GM18517 (cell line): ENCODE measurements around the gene PIGB.
"Not testable (repeated sequence)": the region's sequence is repeated elsewhere in the genome, so short reads cannot be mapped to it uniquely, and the experiment has no call there.

Experiments
- ATAC-seq: cut with Tn5 transposase; IDR thresholded peaks from one replicate; pipeline ENCODE4 v1.9.1; 2021; ENCODE audit warnings: mild to moderate bottlenecking, moderate library complexity; ENCODE audit not compliant: unreplicated experiment

The PIGB gene

GRCh38 chr15:55372701-55373440 is 53.8 kb downstream of the PIGB start:
- ATAC-seq, result no peak

DNA sequence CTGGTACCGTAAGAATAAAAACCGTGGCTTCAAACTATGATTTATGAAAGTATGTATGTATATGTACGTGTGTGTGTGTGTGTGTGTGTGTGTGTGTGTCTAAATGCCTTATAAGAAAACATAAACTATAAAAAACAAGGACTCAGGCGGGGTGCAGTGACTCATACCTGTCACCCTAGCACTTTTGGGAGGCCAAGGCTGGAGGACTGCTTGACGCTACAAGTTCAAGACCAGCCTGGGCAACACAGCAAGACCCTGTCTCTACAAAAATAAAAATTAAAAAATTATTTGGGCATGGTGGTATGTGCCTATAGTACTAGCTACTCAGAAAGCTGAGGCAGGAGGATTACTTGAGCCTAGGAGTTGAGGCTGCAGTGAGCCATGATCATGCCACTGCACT is 60.1 kb downstream of the PIGB start:
- no peak for ATAC-seq

DNA sequence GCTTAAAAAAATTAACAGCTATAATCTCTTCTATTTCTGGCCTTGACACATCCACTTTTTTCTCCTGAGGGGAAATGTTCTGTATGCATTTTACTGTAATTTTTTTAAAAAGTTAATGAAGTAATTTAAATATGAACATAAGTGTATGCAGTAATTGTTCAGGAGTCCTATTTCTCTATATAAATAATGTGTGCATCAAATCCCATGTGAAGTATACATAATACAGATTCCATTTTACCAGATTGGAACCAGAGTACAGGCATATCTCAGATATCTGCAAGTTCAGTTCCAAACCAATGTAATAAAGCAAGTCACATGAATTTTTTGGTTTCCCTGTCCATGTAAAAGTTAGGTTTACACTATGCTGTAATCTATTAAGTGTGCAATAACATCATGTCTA is 62.6 kb downstream of the PIGB start:
- ATAC-seq, result no peak

- no peak for ATAC-seq
Measured at GRCh38 chr15:55383687-55384086, 64.7 kb downstream of the PIGB start.

GRCh38 chr15:55387027-55387426 is 68.0 kb downstream of the PIGB start:
- ATAC-seq, result no peak

DNA sequence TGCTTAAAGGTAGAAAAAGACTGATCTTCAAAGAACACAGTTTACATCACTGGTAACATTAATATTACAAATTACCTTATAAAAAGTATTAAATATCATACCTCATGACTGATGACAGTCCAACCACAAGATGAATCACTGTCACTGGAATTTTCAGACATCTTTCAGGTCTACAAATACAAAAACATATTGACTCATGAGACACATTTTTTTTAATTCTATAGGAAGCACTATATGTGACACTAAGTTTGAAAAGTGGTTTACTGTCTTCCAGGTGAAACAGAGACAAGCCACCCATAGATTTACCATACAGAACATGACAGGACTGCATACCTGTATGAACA is 70.2 kb downstream of the PIGB start:
- ATAC-seq, result no peak

DNA sequence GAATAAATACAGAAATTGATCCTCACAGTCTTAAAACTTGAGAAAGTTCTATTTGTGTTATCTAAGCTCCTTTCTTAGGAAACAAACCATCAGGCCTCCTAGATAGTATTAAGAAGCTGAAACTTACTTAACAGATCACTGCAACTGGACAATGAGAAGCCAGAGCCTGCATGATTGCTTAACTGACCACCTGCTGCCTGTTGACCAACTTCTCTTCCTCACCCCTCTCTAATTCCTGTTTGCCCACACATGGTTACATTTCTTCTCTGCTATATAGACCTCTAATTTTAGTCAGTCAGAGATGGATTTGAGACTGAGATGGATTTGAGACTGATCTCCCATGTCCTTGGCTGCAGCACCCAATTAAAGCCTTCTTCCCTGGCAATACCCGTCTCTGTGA is 75.7 kb downstream of the PIGB start:
- no peak for ATAC-seq

GRCh38 chr15:55398243-55398642 is 79.2 kb downstream of the PIGB start:
- ATAC-seq, result no peak

- not testable (repeated sequence) for ATAC-seq
Measured at GRCh38 chr15:55400050-55400449, 81.0 kb downstream of the PIGB start.

DNA sequence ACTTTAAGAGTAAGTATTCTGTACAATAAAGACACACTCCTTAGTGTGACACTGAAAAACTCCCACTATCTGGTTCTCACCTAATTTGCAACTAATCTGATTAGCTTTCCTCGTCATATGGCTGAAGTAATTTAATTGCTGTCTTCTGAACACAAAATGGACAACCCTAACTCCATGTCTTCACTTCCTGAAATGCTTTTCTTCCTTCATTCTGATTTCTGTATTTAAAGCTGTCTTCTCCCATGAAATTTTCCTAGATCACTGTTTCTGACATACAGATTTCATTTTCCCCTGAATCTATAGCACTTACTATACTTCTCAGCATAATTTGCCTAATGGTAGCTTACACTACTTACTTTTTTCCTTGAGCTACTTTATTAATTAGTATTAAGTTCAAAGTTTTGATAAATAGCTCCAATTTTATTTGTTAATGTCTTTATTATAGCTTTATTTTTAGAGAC is 82.8 kb downstream of the PIGB start:
- no peak for ATAC-seq

- peak; percentile 55 for ATAC-seq
Measured at GRCh38 chr15:55402707-55403106, 83.7 kb downstream of the PIGB start.

DNA sequence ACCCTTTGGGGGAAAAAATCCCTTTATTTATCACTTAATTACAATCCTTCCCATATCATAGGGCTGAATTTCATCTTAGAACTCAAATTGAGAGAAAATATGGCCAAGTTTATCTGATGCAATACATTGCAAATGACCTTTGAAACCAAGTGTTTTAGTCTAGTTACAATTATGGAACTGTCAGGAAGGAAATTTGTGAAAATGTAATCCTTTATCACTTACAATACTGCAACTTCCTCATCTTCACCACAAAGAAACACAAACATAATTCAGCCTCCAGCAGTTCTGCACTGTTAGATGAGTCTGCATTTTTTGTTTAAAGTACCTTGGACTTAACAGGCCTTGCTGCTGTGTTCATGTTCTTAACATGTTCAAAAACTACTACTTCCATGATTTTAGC is 84.5 kb downstream of the PIGB start:
- ATAC-seq, result peak; percentile 26
